Psoas muscle (tissue), 8 donors: ENCODE results near the gene MBNL1. TPM values are rescaled to one million over a fixed set of nuclear protein-coding genes. Genes with fewer than 3 reads are reported as not detected.

ENCODE experiments used
- ATAC-seq, 4 donors: fragments of 200-7000 bp; cut with Tn5 transposase; one replicate each; pipeline ENCODE4 v1.9.1; 2020; ENCODE audit warnings: moderate library complexity in 3 of 4, mild to moderate bottlenecking in 2 of 4
- DNase-seq, 2 donors: peaks; one replicate each; pipeline ENCODE4 v3.0.0-alpha.2; 2020
- H3K27ac ChIP-seq: fragments of 200-600 bp; one replicate; pipeline ENCODE4 v1.8.0; 2022
- H3K27me3 ChIP-seq, 3 donors: fragments of 200-600 bp in 1 of 3; one replicate each; pipeline versions ENCODE4 v1.6.1 to v1.8.0; 2013 to 2022; ENCODE audit warnings: low read length in 2 of 3, mild to moderate bottlenecking in 2 of 3, moderate library complexity in 1 of 3; ENCODE audit not compliant: insufficient read depth in 3 of 3
- H3K36me3 ChIP-seq, 2 donors: fragments of 200-600 bp in 1 of 2; one replicate each; pipeline versions ENCODE4 v1.6.1 to v1.8.0; 2013 to 2022; ENCODE audit warnings: low read depth in 1 of 2, mild to moderate bottlenecking in 1 of 2, moderate library complexity in 1 of 2; ENCODE audit not compliant: insufficient read depth in 1 of 2
- H3K4me1 ChIP-seq: fragments of 200-600 bp; one replicate; pipeline ENCODE4 v1.8.0; 2022
- H3K4me3 ChIP-seq: fragments of 200-600 bp; one replicate; pipeline ENCODE4 v1.8.0; 2022; ENCODE audit warnings: mild to moderate bottlenecking
- H3K9me3 ChIP-seq: fragments of 200-600 bp; one replicate; pipeline ENCODE4 v1.8.0; 2022
- CTCF ChIP-seq: fragments of 200-600 bp; IDR thresholded peaks from one replicate; pipeline ENCODE4 v1.8.0; 2022; ENCODE audit warnings: antibody characterized with exemption
- WGBS, 3 donors: extraction: QIAGEN DNeasy Blood & Tissue Kit; methylation state at CpG; one replicate each; pipeline versions ENCODE4 v1.1.6 to v1.1.7; 2013; 5-methylcytosine and 5-hydroxymethylcytosine counted together
- intact Hi-C, 2 donors: fragments of 100-400 bp; cut with DNase I; formaldehyde crosslinking; loops; one replicate each; pipeline versions ENCODE4 v1.11.0 to v1.14.2; 2022
- polyA plus RNA-seq, 3 donors: library from polyadenylated mRNA; stranded (reverse); fragments of 200-250 nt; gene quantifications; one replicate each; pipeline ENCODE4 v1.2.3, GENCODE V29; 2013
- total RNA-seq, 4 donors: library from RNA; stranded (reverse); fragmentation: NEBNext Ultra II Directional in 2 of 4; extraction: Animal tissue kit (Norgen Biotek cat#: 25700) in 2 of 4; gene quantifications; one replicate each; pipeline versions ENCODE4 v1.2.1 to v1.2.4, GENCODE V29; 2021 to 2023
- donor health status: healthy with polysubstance abuse.
- donor health status: DM: no; HTN: no; CAD: no; lungs with moderate emphysema.
- donor health status: Bipolar disorder and iron deficiency.
- donor health status: healthy.
- donor health status: DM: yes; HTN: yes; CAD: no.
- donor health status: DM: no; HTN: no; CAD: no.
- donor health status: DM: no; HTN: no; CAD: no.
- donor health status: DM: yes; HTN: yes; CAD: no.

MBNL1 gene
- total and polyA plus RNA-seq, 7 donors = 27.4 to 281 (median 179) TPM

GRCh38 chr3:152288681-152289080 is 20.0 kb downstream of the MBNL1 start:
- Histone ChIP-seq H3K27me3 (no peaks in the 10 kb centered on the region), H3K9me3 (no peaks in the 10 kb centered on the region), H3K27ac (peak overlapping the region; percentile 94), H3K36me3 (no peaks in the 10 kb centered on the region), H3K4me1 (peaks cover 74% of the 10 kb centered on the region), H3K4me3 (peak overlapping the region; percentile 40)
- intact Hi-C loops = no loop called here
- ATAC-seq (no peak), DNase-seq (no peak)
- 74 to 95% (median 84%) methylated on average over 1 of the region's 1 CpG for WGBS, 3 donors
- no peak for TF ChIP-seq CTCF

DNA sequence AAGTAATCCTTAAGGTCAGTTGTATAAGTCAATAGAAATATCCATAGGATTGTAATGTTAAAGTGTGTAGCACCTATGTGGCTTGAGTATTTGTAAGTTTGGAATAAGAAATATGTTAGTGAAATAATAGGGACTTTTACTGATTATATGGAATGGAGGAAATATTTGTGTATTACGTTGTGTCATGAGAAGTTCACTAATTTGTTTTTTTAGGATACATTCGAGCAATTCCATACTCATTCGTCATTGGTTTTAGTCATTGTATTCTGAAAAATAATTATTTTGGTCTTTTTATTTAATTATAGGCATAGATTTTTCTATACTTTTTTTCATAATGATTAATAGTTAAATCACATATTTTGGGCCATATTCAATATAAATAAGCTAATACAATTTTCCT is 21.0 kb downstream of the MBNL1 start:
- no peak for ATAC-seq

GRCh38 chr3:152290374-152290773 is 21.6 kb downstream of the MBNL1 start:
- ATAC-seq (no peak), DNase-seq (no peak)
- no peak for TF ChIP-seq CTCF
- H3K36me3 ChIP-seq = no peaks in the 10 kb centered on the region
- peak overlapping the region; percentile 94 for H3K27ac ChIP-seq
- no peaks in the 10 kb centered on the region for H3K27me3 ChIP-seq
- peak overlapping the region; percentile 37 for H3K4me3 ChIP-seq
- intact Hi-C loops = no loop called here
- no peaks in the 10 kb centered on the region for H3K9me3 ChIP-seq
- peaks cover 76% of the 10 kb centered on the region for H3K4me1 ChIP-seq

More for the DNA sequence above, 21.0 kb downstream of the MBNL1 start:
- H3K27ac ChIP-seq = peak overlapping the region; percentile 94
- no peak for DNase-seq
- H3K36me3 ChIP-seq = no peaks in the 10 kb centered on the region
- 73 to 84% (median 75%) methylated on average over 3 of the region's 3 CpGs for WGBS, 3 donors
- H3K4me3 ChIP-seq = peak overlapping the region; percentile 40
- H3K4me1 ChIP-seq = peaks cover 70% of the 10 kb centered on the region
- no peaks in the 10 kb centered on the region for H3K9me3 ChIP-seq
- TF ChIP-seq CTCF = no peak
- intact Hi-C loops = no loop called here
- no peaks in the 10 kb centered on the region for H3K27me3 ChIP-seq

- WGBS, 3 donors = 37 to 50% (median 40%) methylated on average over 5 of the region's 5 CpGs
These were observed 22.5 kb downstream of the MBNL1 start for GRCh38 chr3:152291238-152291637.

More at GRCh38 chr3:152291238-152291637, 22.5 kb downstream of the MBNL1 start:
- H3K4me1 ChIP-seq = peaks cover 85% of the 10 kb centered on the region
- no peaks in the 10 kb centered on the region for H3K36me3 ChIP-seq
- peak overlapping the region; percentile 37 for H3K4me3 ChIP-seq
- TF ChIP-seq CTCF = no peak
- DNase-seq (no peak), ATAC-seq (peak in 3 of 4 donors; percentile 42 to 59 (median 58))
- no peaks in the 10 kb centered on the region for H3K9me3 ChIP-seq
- intact Hi-C loops = no loop called here
- peak overlapping the region; percentile 94 for H3K27ac ChIP-seq
- no peaks in the 10 kb centered on the region for H3K27me3 ChIP-seq
